HG03565 (cell line): Measurements from ENCODE around the gene COL15A1.

Experiments
- ATAC-seq: cut with Tn5 transposase; IDR thresholded peaks from one replicate; pipeline ENCODE4 v1.9.1; 2021; ENCODE audit warnings: mild to moderate bottlenecking, moderate library complexity; ENCODE audit not compliant: unreplicated experiment

COL15A1 gene

GRCh38 chr9:98992107-98992884, 48.6 kb downstream of the COL15A1 start:
- ATAC-seq = no peak

DNA sequence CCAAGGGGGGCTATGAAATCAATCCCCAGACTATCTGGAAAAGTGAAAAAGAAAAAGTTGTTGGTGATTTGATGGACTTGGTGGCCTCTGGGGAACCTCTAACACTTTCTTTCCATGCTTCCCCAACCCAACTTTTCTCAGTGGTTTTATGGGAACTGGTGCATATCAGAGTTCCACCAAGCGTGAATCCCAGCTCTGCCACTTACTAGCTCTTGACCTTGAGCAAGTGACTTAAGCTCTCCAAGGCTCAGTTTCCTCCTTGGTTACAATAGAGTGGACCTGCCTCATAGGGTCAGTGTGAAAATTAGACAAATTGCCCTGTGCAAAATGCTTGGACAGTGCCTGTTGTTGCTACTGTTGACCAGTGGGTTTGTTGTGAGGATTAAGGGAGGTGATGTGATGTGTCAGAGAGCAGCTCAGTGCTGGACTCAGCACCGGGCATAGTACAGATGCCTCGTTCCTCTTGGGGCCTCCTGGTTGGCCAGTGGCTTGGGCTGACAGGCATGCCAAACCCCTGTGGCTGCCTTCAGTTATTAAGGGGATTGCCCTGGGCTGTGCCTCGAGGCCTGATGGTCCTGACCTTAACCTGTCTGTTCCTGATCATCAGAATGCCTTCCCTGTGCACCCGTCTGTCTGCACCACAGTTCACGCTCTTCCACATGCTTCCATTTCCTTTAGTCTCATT, 49.3 kb downstream of the COL15A1 start:
- ATAC-seq = peak; percentile 13

GRCh38 chr9:98993570-98993945, 49.9 kb downstream of the COL15A1 start:
- ATAC-seq = peak; percentile 52

- no peak for ATAC-seq
Observed at GRCh38 chr9:98994172-98995058, 50.7 kb downstream of the COL15A1 start.

DNA sequence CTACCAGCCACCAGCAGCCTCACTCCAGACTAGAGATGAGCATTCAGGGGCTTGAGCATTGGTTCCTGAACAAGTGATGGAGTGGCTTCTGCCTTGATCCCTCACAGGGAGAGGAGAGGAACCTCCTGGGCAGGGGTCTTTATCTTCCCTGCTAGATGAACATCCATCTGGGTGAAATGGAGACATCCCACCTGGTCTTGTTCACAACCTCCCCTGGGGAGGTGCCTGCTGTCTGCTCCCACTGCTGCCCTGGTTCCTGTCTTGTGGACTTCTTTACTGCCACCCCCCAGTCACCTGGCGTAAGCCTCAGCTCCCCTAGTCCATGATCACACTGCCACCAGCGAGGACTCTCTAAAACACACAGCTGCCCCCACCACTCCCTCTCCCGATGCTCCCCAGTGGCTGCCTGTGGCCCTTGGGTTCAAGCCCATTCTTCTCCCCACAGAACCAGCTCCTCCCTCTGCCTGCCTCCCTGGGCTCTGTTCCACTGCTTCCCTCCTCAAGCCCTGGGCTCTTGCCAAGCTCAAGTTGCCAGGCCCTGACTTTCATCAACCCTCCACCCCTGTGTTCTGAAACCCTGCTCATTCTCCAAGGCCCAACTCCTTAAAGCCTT, 51.5 kb downstream of the COL15A1 start:
- ATAC-seq = no peak

GRCh38 chr9:98995971-98996504, 52.3 kb downstream of the COL15A1 start:
- ATAC-seq = no peak

- no peak for ATAC-seq
Observed at GRCh38 chr9:98997604-98998003, 53.9 kb downstream of the COL15A1 start.

DNA sequence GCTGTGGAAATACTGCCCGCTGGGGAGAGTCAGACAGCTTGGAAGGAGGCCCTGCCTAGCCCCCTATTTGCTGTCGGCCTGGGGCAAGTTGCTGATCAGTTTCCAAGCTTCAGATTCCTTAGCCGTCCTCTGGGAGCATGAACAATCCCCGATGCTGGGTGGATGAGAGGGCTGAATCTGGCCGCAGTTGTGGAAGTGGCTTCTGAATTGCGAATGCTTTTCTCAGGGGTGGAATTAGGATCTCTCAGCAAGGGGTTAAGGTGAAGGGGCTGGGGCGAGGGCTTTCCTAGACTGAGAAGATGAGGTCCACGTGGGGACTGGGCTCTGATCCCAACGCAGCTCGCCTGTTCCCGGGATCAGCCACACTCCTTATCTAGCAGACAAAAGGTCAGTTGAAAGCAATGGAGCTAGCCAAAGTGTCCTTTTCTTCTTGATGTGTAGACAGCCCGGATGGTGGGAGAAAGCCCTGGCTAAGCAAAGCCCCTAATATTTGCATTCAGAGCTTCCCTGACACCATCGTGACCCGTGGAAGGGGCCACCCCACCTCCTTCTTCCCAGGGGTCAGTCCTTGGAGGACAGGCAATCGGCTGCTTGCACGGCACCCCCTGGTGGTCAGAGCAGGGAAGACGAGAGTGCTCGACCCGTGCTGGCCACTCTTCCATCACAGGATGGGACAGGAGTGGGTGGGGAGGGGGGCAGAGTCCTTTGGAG, 54.9 kb downstream of the COL15A1 start:
- ATAC-seq = no peak

- ATAC-seq = no peak
Observed at GRCh38 chr9:98999152-98999525, 55.4 kb downstream of the COL15A1 start.

DNA sequence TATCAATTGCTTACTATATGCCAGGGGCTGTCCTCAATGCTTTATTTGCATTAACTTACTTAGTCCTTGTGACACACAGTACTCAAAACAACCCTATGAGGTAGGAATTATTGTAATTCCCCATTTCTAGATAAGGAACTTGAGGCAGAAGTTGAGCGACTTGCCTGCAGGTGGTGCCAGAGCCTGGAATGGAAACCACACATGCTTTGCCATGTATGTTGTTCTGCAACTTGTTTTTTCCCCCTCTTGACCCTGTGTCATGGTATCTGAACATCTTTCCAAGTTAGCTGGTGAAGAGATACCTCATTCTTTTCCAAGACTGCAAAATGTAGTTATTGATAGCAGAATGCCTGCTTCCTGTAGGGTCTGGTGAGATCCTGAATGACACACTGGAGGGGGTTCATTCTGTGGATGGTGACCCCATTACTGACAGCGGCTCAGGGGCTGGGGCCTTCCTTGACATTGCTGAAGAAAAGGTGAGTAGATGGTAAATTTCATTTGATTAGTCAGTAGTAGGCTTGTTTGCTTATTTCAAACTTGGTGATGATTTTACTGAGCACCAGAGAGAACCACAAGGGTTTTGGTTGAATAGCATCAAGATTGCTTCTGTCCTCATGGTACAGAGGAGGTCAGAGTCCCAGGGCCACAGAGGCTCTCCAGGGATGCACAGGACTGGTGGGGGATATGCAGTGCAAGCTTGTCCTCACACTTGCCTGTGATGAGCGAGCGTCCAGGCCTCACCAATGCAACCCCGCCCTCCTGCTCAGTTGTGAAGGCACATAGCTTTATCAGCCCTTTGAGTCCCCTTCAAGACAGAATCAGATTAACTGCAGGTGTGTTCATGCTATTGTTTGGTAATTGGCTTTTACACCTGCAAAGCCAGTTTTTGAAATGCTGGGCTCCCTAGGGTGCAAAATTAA, 57.0 kb downstream of the COL15A1 start:
- ATAC-seq = no peak

- ATAC-seq = no peak
Observed at GRCh38 chr9:99001892-99002291, 58.2 kb downstream of the COL15A1 start.

- no peak for ATAC-seq
Observed at GRCh38 chr9:99002706-99003105, 59.0 kb downstream of the COL15A1 start.

GRCh38 chr9:99003308-99003707, 59.6 kb downstream of the COL15A1 start:
- ATAC-seq = no peak

DNA sequence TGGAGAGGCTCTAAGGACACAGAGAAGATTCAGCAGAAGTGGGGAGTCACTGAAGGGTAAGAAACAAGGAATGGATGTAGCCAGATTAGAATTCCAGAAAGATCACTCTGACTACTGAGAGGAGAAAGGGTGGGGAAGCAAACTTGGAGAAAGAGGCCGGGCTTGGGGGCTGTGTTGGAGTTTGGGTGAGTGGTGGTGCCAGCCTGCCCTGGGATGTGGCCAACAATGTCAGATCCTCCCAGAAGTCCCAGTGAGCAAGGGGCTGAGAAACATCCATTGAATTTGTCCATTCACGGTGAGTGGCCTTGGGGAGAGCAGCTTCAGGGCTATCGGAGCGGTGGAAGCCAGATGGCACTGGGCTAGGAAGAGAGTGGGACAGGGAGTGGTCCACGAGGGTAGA, 60.4 kb downstream of the COL15A1 start:
- no peak for ATAC-seq

DNA sequence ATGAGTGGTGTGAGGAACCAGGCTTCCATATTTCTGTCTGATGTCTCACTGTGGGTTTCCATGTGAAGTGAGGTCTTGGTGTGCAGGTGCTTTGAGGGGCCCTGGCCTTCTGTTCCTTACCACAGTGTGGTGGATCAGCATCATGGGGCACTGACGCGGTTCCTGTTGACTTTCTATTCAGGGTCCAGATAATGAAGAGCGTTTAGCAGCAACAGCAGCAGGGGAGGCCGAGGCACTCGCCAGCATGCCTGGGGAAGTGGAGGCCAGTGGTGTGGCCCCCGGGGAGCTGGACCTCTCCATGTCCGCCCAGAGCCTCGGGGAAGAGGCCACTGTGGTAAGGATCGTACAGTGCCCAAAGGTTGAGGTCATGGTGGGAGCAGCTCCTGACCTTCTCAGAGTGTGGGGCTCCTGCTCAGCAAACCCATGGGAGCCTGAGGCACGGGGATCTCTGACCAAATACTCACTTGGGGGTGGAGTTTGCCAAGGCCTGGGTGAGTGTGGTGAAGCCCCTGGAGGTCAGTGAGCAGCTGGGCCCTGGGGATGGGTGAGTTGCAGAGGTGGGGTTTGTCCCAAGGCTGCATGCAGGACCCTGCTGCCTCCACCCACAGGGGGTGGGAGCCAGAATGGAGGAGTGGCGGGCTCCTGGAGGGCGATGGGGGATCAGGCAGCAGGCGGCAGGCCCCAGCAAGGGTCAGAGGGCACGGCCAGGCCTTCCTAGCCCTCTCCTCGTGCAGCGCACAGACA, 61.2 kb downstream of the COL15A1 start:
- no peak for ATAC-seq

- no peak for ATAC-seq
Observed at GRCh38 chr9:99005651-99006050, 61.9 kb downstream of the COL15A1 start.

- no peak for ATAC-seq
Observed at GRCh38 chr9:99006511-99006910, 62.8 kb downstream of the COL15A1 start.

DNA sequence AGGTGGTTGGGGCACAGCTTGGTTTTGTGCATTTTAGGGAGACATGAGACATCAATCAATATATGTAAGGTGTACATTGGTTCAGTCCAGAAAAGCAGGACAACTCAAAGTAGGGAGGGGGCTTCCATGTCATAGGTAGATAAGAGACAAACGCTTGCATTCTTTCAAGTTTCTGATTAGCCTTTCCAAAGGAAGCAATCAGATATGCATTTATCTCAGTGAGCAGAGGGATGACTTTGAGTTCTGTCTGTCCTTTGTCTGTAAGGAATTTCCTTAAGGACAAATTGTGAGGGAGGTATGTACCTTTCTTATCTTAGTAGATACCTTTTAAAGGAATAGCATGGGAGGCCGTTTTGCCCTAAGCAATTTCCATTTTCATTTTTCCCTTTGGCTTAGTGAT, 63.3 kb downstream of the COL15A1 start:
- ATAC-seq = no peak

DNA sequence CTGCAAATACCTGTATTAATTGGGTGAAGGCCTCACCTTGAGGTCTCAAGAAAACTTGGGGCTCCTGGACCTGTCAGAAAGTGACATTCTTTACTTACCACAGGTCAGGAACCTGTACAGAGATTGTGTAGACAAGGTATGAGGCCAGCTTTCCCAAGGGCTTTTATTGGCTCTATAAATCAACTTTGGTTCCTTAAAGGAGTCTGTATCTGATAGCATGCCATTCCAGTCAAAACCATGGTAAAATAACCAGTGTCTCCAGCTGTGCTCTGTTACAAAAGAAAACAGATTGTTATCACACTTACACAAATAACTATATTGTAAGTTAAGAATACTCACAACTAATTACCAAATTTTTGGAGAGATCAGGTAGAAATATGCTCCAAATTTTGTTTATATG, 64.5 kb downstream of the COL15A1 start:
- ATAC-seq = no peak
